Astrocyte (in vitro differentiated cells and primary cell): ENCODE data around the gene ASB8. TPM values are rescaled to one million over a fixed set of nuclear protein-coding genes. Genes with fewer than 3 reads are reported as not detected.

Source experiments
- DNase-seq: peaks from one replicate; pipeline ENCODE4 v3.0.0-alpha.2; 2010; ENCODE audit warnings: low read depth
- FAIRE-seq: peaks from 2 replicates; lab custom pipeline; 2011; peaks lifted over from hg19 to GRCh38; lab: Jason Lieb, UNC
- H2AFZ ChIP-seq: 2 replicates; pipeline ENCODE4 v1.6.0; 2012; ENCODE audit warnings: low read depth, low read length, inconsistent platforms
- H3K27ac ChIP-seq: 2 replicates; pipeline ENCODE4 v1.5.1; 2011; ENCODE audit warnings: low read depth, low read length, inconsistent platforms
- H3K27me3 ChIP-seq: 2 replicates; pipeline ENCODE4 v1.6.0; 2011; ENCODE audit warnings: low read length, inconsistent platforms; ENCODE audit not compliant: insufficient read depth
- H3K36me3 ChIP-seq: 2 replicates; pipeline ENCODE4 v1.5.1; 2011; ENCODE audit warnings: low read length, inconsistent platforms; ENCODE audit not compliant: insufficient read depth
- H3K4me1 ChIP-seq: 2 replicates; pipeline ENCODE4 v1.5.1; 2011; ENCODE audit warnings: low read length, inconsistent platforms; ENCODE audit not compliant: insufficient read depth
- H3K4me2 ChIP-seq: 2 replicates; pipeline ENCODE4 v1.6.0; 2012; ENCODE audit warnings: low read length, inconsistent platforms
- H3K4me3 ChIP-seq: 2 replicates; pipeline ENCODE4 v1.5.1; 2011; ENCODE audit warnings: low read depth, mild to moderate bottlenecking, low read length, inconsistent platforms; ENCODE audit not compliant: insufficient read depth
- H3K79me2 ChIP-seq: 2 replicates; pipeline ENCODE4 v1.6.0; 2012; ENCODE audit warnings: mild to moderate bottlenecking, low read length, inconsistent platforms; ENCODE audit not compliant: insufficient read depth
- H3K9ac ChIP-seq: 2 replicates; pipeline ENCODE4 v1.6.0; 2012; ENCODE audit warnings: mild to moderate bottlenecking, low read length, inconsistent platforms
- H3K9me3 ChIP-seq: 2 replicates; pipeline ENCODE4 v1.5.1; 2012; ENCODE audit warnings: low read depth, mild to moderate bottlenecking, low read length, inconsistent platforms; ENCODE audit not compliant: insufficient read depth
- H4K20me1 ChIP-seq: 2 replicates; pipeline ENCODE4 v1.6.0; 2012; ENCODE audit warnings: low read length, inconsistent platforms; ENCODE audit not compliant: insufficient read depth
- H3K27ac Mint-ChIP-seq: one replicate; pipeline ENCODE4 v1.8.0; 2021; ENCODE audit warnings: mild to moderate bottlenecking, mixed read lengths; ENCODE audit not compliant: unreplicated experiment
- H3K27me3 Mint-ChIP-seq: one replicate; pipeline ENCODE4 v1.8.0; 2021; ENCODE audit warnings: low read depth, mixed read lengths; ENCODE audit not compliant: unreplicated experiment
- H3K36me3 Mint-ChIP-seq: one replicate; pipeline ENCODE4 v1.8.0; 2021; ENCODE audit warnings: low read depth, mixed read lengths; ENCODE audit not compliant: unreplicated experiment
- H3K4me1 Mint-ChIP-seq: one replicate; pipeline ENCODE4 v1.8.0; 2021; ENCODE audit warnings: low read depth, mixed read lengths; ENCODE audit not compliant: unreplicated experiment
- H3K4me3 Mint-ChIP-seq: one replicate; pipeline ENCODE4 v1.8.0; 2021; ENCODE audit warnings: mild to moderate bottlenecking, moderate library complexity, mixed read lengths; ENCODE audit not compliant: unreplicated experiment
- H3K9me3 Mint-ChIP-seq: one replicate; pipeline ENCODE4 v1.8.0; 2021; ENCODE audit warnings: mild to moderate bottlenecking, mixed read lengths; ENCODE audit not compliant: unreplicated experiment
- EZH2 ChIP-seq: IDR thresholded peaks from 2 replicates; pipeline ENCODE4 v1.6.1; 2012; ENCODE audit warnings: mild to moderate bottlenecking, low read length, inconsistent platforms; ENCODE audit not compliant: insufficient read depth
- microRNA-seq: library from miRNA; unstranded; fragments of <30 nt; microRNA quantifications from one replicate; pipeline ENCODE4 v1.2.0, GENCODE V29; 2020
- total RNA-seq: library from RNA; stranded (reverse); gene quantifications from 2 replicates; pipeline ENCODE4 v1.2.1, GENCODE V29; 2021
- TF ChIP-seq, protein P1 (sequence below): IDR thresholded peaks from 2 replicates; pipeline ENCODE4 v1.5.1; 2011; ENCODE audit warnings: low read depth, mild to moderate bottlenecking, inconsistent platforms, low read length, moderate library complexity; ENCODE audit not compliant: insufficient read depth

Gene ASB8
- total RNA-seq, 1 donor from 2014 or later, result 29.9 TPM

GRCh38 chr12:48105321-48105866, 51.9 kb downstream of the ASB8 start:
- H3K4me3 Mint-ChIP-seq, result peak overlapping the region; percentile 90
- Histone ChIP-seq H4K20me1 (no peaks in the 10 kb centered on the region), H3K4me3 (peak overlapping the region; percentile 90), H3K27me3 (no peaks in the 10 kb centered on the region), H3K9me3 (no peaks in the 10 kb centered on the region), H2AFZ (peak overlapping the region; percentile 98), H3K4me1 (peaks cover 8% of the 10 kb centered on the region), H3K36me3 (no peaks in the 10 kb centered on the region), H3K27ac (peak overlapping the region; percentile 96), H3K79me2 (peaks cover 57% of the 10 kb centered on the region), H3K4me2 (peak overlapping the region; percentile 94), H3K9ac (peak overlapping the region; percentile 95)
- DNase-seq (peak; percentile 12), FAIRE-seq (no peak)
- H3K27me3 Mint-ChIP-seq, result no peaks in the 10 kb centered on the region
- peaks cover 14% of the 10 kb centered on the region for H3K4me1 Mint-ChIP-seq
- H3K27ac Mint-ChIP-seq, result peak overlapping the region; percentile 66
- H3K36me3 Mint-ChIP-seq, result no peaks in the 10 kb centered on the region
- TF ChIP-seq, protein P1, sequence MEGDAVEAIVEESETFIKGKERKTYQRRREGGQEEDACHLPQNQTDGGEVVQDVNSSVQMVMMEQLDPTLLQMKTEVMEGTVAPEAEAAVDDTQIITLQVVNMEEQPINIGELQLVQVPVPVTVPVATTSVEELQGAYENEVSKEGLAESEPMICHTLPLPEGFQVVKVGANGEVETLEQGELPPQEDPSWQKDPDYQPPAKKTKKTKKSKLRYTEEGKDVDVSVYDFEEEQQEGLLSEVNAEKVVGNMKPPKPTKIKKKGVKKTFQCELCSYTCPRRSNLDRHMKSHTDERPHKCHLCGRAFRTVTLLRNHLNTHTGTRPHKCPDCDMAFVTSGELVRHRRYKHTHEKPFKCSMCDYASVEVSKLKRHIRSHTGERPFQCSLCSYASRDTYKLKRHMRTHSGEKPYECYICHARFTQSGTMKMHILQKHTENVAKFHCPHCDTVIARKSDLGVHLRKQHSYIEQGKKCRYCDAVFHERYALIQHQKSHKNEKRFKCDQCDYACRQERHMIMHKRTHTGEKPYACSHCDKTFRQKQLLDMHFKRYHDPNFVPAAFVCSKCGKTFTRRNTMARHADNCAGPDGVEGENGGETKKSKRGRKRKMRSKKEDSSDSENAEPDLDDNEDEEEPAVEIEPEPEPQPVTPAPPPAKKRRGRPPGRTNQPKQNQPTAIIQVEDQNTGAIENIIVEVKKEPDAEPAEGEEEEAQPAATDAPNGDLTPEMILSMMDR, result no peak
- TF ChIP-seq EZH2, result no peak
- H3K9me3 Mint-ChIP-seq, result no peaks in the 10 kb centered on the region

GRCh38 chr12:48104531-48104930, 52.8 kb downstream of the ASB8 start:
- peak overlapping the region; percentile 90 for H3K4me3 Mint-ChIP-seq
- H3K4me1 Mint-ChIP-seq, result peaks cover 14% of the 10 kb centered on the region
- Histone ChIP-seq H3K36me3 (no peaks in the 10 kb centered on the region), H3K27me3 (no peaks in the 10 kb centered on the region), H4K20me1 (no peaks in the 10 kb centered on the region), H3K27ac (no peak overlapping the region), H2AFZ (no peak overlapping the region), H3K4me1 (peaks cover 8% of the 10 kb centered on the region), H3K4me2 (peak overlapping the region; percentile 94), H3K9ac (no peak overlapping the region), H3K79me2 (peaks cover 65% of the 10 kb centered on the region), H3K4me3 (peak overlapping the region; percentile 90), H3K9me3 (no peaks in the 10 kb centered on the region)
- FAIRE-seq (no peak), DNase-seq (no peak)
- no peaks in the 10 kb centered on the region for H3K27me3 Mint-ChIP-seq
- no peaks in the 10 kb centered on the region for H3K9me3 Mint-ChIP-seq
- no peaks in the 10 kb centered on the region for H3K36me3 Mint-ChIP-seq
- no peak for TF ChIP-seq EZH2
- TF ChIP-seq, protein P1, result no peak
- H3K27ac Mint-ChIP-seq, result no peak overlapping the region

Small RNA genes lying within 50 kb of the gene (microRNA-seq; reads per million reads assigned to microRNA genes)
- gene MIR6505, result 4.7 reads per million, percentile 19 among the genes with 10 or more reads in this experiment

Other genes with a start within 250 kb of the ASB8 start
- 19.4 and 30.0 TPM in 2 replicates for gene TMEM106C, start 193.9 kb downstream of the ASB8 start, total RNA-seq
- gene COL2A1, start 153.0 kb downstream of the ASB8 start, total RNA-seq, result 11.2 and 20.3 TPM in 2 replicates
- gene SENP1, start 51.4 kb downstream of the ASB8 start, total RNA-seq, result 13.6 and 14.1 TPM in 2 replicates
- gene PFKM, start 38.2 kb downstream of the ASB8 start, total RNA-seq, result 69.7 and 80.3 TPM in 2 replicates
- 3.3 and 3.5 TPM in 2 replicates for gene CCDC184, start 26.1 kb upstream of the ASB8 start, total RNA-seq
- not detected in 2 replicates for gene OR10AD1, start 45.8 kb upstream of the ASB8 start, total RNA-seq
- 7.1 and 9.2 TPM in 2 replicates for gene ZNF641, start 193.4 kb upstream of the ASB8 start, total RNA-seq